Stimulated activated CD4-positive, alpha-beta T cell treated with anti-CD3 and anti-CD28 coated beads, Interleukin-4, amount 100 ng/mL, for 1 hour (primary cell): ENCODE data around the gene MED8.

ENCODE experiments used
- DNase-seq: peaks from one replicate; pipeline ENCODE4 v3.0.0-alpha.2; 2020

The MED8 gene

DNA sequence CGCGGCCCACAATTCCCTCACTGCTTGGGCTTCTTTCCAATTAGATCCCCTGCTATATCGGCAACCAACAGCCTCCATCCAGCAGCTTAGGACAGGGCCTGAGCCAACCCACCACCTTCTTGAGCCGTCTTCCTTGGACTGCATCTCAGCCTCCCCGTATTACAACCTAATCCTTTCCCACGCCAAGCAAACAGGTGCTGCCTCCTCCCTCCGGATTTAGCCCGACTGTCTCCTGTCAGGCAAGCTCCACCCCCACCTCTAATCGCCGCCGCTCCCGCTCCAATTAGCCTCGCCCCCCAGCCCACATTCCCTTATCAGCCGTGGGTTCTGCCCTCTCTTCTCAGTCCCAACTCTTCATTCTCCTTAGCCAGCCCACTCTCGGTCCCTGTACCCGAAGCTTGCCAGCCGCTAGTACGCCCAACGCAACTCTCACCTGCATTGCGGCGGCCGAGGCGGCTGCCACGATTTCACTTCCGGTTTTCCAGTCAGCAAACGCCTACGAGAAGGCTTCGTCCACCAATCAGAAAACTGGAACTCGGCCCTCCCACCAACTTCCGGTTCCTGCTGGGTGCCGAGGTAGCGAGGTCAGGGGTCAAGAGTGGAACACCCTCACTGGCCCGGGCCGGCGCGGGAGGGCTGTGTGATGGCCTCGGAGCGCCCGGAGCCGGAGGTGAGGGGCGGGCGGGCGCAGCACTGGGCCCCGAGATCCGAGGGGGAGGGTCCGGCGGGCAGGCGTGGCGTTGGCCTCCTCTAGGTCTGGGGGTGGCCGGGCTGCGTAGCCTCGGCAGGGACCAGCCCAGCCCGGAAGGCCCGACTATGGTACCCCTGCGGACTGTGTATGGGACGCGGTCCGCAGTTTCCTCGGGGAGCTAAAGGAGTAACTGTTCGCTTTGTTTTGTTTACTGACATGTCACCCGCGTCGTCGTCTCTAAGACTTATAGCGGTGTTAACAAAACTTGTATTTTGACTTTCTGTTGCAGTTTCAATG, at the start of gene MED8, which contains the start of gene SZT2:
TSS of gene MED8 (minus strand) at position 475 of the 988 bp plus-strand sequence. CDS start at position 439, 36 bp downstream.
TSS of gene SZT2 (plus strand) at position 574 of the 988 bp plus-strand sequence. CDS start at position 644, 70 bp downstream.
- peak; percentile 89 for DNase-seq

DNA sequence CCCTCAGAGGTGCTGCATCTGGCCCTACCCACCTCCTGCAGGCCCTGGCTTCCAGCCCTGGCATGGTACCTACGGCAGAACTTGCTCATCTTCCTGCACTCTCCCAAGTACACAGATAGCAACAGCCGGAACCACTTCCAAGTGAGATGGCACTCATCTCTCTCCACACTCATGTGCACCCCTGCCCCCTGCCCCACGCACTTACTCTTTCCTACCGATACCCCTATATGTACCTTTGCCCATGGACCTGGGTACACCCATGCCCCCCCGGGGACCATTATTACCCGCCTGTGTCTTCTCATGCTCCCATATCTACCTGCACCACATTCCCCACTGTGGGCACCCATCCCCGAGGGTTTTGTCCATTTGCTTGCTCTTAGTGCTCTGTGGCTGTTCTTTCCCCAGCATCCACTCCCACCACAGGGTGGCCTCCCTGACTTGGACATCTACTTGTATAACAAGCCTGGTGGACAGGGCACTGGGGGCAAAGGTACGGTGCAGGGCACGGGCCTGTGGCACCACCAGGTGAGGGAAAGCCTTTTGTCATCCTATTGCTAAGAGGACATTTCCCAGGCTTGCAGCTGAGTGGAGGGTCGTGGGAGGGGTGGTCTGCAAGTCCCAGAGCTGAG, 49.5 kb upstream of the MED8 start:
- DNase-seq, result no peak

DNA sequence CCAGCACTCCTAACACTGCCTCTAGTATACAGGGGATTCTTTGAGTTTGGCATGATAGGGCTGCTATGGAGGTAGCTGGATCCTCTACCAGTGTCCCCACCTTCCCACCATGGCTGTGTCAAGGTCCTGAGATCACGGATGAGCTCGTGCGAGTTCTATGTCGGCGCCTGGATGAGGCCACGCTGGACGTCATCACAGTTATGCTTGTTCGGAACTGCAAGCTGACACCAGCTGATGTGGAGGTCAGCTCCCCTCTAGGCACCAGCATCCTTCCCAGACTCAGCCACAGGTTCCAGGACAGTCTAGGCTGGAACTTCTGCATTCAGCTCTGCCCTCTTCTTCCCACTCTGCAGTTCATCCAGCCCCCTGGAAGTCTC, 49.0 kb upstream of the MED8 start:
- no peak for DNase-seq

- no peak for DNase-seq
Observed at GRCh38 chr1:43438006-43438405, 48.4 kb upstream of the MED8 start.

GRCh38 chr1:43437031-43437973, 47.7 kb upstream of the MED8 start:
- DNase-seq, result no peak

- no peak for DNase-seq
Observed at GRCh38 chr1:43436371-43436770, 46.8 kb upstream of the MED8 start.

DNA sequence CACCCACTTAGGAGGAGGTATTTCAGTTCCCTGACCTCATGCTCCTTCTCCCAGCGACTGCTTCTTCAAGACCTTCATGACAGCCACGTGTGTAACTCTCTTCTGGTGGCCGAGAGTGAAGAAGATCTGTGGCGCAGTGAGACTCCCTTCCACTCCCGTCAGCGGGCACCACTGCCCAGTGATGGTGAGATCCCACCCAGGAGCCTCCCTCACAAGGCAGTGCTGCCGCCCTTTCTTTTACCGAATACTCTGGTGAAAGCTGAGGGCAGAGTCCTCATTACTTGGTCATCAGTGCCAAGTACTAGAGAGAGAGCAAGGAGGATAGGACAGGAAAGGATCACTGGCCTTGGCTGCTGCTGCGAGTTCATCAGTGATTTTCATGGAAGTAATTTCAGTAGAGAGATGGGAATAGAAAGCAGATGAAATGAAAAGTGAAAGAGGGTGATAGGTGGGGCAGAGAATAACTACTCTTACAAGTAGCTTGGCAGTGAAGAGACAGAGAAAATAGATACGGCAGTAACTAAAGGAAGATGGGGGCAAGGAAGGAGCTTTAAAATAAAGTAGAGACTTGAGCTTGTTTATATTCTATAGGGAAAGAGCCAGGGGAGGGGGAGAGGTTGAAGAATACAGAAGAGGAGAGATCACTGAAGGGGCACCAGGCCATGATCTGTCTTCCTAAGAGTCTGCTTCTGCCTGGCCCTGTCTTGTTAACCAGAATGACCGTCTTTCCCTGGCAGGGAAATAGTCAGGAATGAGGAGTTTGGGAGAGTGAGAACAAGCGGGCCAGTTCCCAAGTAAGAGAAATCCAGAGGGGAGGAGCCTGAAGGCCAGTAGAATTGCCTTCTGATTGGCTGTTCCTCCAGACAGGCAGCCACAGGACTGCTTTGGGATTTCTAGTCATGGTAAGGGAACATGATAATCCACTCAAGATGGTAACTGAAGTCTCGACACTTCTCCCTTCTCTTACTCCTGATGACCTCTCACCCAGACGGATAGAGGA, 45.8 kb upstream of the MED8 start:
- no peak for DNase-seq

DNA sequence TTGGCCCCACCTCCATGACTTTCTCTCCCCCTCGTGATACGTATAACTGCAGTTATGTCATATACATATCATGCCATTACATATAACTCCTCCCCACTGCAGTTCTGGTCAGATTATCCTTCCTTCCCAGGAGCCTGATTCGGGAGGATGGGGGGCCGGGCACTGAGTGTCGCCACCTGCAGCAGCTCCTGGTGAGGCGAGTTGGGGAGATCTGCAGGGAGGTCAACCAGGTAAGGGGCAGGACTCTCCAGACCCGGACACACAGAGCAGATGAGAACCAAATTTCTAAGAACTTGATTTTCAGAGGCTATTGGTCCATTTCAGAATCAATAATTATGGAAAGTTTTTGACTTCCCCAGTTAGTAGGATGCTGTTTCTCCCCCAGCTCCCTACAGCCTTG, 44.7 kb upstream of the MED8 start:
- DNase-seq, result no peak

DNA sequence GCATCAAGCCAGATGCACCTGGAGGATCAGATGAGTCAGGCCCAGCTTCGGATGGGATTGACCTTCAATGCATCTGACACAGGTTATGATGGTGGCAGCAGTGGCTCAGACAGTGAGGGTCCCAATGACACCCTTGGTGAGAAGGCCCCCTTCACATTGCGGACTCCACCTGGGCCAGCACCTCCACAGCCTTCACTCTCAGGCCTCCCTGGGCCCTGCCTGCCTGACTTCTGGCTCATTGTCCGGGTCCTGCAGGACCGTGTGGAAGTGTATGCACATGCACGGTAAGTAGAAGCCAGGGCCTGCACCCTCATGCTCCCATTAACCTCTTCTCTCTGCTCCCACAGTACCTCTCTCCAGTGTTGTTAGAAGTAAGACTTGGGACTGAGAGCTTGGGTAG, 43.3 kb upstream of the MED8 start:
- no peak for DNase-seq

- no peak for DNase-seq
Observed at GRCh38 chr1:43432171-43432860, 42.7 kb upstream of the MED8 start.

GRCh38 chr1:43431676-43432075, 42.1 kb upstream of the MED8 start:
- DNase-seq, result no peak

GRCh38 chr1:43430831-43431230, 41.2 kb upstream of the MED8 start:
- no peak for DNase-seq

GRCh38 chr1:43427941-43428340, 38.3 kb upstream of the MED8 start:
- DNase-seq, result no peak

- no peak for DNase-seq
Observed at GRCh38 chr1:43427524-43427923, 37.9 kb upstream of the MED8 start.

DNA sequence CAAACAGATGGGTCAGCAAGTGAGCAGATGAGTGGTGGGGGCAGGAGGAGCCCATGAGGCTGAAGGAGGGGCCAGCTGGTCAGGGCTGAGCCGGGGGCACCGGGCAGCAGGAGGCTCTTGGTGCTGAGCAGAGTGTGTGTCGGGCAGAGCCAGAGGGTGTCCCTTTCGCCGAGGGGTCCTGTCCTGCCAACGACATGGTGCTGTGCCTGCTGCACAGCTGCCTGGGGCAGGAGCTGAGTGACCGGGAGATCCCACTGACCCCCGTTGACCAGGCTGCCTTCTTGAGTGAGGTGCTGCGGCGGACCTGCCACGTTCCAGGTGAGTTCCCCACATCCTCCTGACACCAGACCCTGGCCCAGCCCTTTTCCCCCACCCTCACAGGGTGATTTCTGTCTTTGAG, 36.6 kb upstream of the MED8 start:
- no peak for DNase-seq

DNA sequence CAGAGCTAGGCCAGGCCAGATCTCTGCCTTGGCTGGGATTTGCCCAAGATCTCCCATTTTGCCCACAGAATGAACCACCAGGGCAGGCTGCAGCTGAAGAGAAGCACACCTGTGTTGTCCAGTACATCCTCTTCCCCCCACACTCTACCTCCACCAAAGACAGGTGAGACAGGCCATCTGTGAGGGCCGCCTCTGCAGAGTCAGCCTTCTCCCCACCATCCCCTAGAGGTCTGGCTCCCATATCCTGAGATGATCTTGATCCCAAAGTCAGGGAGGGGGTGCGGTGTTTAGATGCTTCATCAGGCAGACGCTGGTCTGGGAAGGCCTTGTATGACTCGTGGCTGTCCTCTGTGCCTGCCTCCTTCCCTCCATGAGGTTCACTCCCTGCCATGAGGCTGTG, 35.4 kb upstream of the MED8 start:
- no peak for DNase-seq

DNA sequence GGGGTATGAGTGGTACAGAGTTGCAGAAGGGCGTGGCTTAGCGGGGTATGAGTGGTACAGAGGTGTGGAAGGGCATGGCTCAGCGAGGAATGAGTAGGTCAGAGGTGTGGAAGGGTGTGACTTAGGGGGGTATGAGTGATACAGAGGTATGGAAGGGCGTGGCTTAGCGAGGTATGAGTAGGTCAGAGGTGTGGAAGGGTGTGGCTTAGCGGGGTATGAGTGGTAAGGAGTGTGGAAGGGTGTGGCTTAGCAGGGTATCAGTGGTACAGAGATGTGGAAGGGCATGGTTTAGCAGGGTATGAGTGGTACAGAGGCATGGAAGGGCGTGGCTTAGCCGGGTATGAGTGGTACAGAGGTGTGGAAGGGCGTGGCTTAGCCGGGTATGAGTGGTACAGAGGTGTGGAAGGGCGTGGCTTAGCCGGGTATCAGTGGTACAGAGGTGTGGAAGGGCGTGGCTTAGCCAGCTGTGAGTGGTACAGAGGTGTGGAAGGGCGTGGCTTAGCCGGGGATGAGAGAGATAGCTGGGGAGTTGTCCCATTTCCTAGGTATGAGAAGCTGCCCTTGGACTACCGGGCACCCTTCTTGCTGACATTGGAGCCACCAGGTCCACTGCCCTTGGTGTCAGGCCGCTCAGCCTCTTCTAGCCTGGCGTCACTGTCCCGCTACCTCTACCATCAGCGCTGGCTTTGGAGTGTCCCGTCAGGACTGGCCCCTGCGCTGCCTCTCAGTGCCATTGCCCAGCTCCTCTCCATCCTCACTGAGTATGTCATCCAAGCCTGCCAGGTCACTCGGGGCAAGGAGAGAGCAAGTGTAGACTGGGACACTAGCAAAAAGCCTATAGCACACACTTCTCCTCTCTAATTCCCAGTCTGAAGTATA, 34.3 kb upstream of the MED8 start:
- DNase-seq, result no peak

GRCh38 chr1:43422995-43423671, 33.5 kb upstream of the MED8 start:
- DNase-seq, result no peak
